ENCODE data around the gene RBM33. TPM values are rescaled to one million over a fixed set of nuclear protein-coding genes. Genes with fewer than 3 reads are reported as not detected.

The RBM33 gene
- total and polyA plus RNA-seq, 2 of the 13 experiments (the other 11 are each of a cell fraction or from before 2014, with no cell fraction given): 12.4 to 28.9 TPM

DNA sequence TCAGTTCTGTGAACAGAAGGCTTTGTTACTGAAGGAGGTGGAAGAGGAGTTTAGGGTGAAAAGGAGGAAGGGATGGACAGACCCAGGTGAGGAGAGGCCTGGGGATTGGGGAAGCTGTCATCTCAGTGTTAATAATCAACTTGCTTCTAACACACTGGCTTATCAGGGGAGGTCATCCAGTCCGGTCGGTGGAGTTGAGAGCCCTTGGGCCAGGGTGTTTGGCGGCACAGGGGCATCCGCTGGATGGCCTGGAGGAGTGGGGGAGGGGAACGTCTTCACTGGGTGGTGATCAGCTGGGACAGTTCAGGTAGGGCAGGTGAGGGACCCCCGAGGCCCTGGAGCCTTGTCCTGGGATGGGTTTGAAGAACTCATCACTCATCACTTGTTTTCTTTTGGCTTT, 133.9 kb downstream of the RBM33 start (continued):
- TF ChIP-seq, protein P1, sequence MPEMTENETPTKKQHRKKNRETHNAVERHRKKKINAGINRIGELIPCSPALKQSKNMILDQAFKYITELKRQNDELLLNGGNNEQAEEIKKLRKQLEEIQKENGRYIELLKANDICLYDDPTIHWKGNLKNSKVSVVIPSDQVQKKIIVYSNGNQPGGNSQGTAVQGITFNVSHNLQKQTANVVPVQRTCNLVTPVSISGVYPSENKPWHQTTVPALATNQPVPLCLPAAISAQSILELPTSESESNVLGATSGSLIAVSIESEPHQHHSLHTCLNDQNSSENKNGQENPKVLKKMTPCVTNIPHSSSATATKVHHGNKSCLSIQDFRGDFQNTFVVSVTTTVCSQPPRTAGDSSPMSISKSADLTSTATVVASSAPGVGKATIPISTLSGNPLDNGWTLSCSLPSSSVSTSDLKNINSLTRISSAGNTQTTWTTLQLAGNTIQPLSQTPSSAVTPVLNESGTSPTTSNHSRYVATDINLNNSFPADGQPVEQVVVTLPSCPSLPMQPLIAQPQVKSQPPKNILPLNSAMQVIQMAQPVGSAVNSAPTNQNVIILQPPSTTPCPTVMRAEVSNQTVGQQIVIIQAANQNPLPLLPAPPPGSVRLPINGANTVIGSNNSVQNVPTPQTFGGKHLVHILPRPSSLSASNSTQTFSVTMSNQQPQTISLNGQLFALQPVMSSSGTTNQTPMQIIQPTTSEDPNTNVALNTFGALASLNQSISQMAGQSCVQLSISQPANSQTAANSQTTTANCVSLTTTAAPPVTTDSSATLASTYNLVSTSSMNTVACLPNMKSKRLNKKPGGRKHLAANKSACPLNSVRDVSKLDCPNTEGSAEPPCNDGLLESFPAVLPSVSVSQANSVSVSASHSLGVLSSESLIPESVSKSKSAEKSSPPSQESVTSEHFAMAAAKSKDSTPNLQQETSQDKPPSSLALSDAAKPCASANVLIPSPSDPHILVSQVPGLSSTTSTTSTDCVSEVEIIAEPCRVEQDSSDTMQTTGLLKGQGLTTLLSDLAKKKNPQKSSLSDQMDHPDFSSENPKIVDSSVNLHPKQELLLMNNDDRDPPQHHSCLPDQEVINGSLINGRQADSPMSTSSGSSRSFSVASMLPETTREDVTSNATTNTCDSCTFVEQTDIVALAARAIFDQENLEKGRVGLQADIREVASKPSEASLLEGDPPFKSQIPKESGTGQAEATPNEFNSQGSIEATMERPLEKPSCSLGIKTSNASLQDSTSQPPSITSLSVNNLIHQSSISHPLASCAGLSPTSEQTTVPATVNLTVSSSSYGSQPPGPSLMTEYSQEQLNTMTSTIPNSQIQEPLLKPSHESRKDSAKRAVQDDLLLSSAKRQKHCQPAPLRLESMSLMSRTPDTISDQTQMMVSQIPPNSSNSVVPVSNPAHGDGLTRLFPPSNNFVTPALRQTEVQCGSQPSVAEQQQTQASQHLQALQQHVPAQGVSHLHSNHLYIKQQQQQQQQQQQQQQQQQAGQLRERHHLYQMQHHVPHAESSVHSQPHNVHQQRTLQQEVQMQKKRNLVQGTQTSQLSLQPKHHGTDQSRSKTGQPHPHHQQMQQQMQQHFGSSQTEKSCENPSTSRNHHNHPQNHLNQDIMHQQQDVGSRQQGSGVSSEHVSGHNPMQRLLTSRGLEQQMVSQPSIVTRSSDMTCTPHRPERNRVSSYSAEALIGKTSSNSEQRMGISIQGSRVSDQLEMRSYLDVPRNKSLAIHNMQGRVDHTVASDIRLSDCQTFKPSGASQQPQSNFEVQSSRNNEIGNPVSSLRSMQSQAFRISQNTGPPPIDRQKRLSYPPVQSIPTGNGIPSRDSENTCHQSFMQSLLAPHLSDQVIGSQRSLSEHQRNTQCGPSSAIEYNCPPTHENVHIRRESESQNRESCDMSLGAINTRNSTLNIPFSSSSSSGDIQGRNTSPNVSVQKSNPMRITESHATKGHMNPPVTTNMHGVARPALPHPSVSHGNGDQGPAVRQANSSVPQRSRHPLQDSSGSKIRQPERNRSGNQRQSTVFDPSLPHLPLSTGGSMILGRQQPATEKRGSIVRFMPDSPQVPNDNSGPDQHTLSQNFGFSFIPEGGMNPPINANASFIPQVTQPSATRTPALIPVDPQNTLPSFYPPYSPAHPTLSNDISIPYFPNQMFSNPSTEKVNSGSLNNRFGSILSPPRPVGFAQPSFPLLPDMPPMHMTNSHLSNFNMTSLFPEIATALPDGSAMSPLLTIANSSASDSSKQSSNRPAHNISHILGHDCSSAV (CRISPR knock-in tag; IDR thresholded peaks at IDR 0.05; ENCODE audit: borderline replicate concordance): no peak
- TF ChIP-seq ZNF549 (CRISPR knock-in tag; IDR thresholded peaks at IDR 0.05): no peak
- no peak for TF ChIP-seq ZNF326 (CRISPR knock-in tag; IDR thresholded peaks at IDR 0.05; ENCODE audit: borderline replicate concordance)
- TF ChIP-seq, protein P2, sequence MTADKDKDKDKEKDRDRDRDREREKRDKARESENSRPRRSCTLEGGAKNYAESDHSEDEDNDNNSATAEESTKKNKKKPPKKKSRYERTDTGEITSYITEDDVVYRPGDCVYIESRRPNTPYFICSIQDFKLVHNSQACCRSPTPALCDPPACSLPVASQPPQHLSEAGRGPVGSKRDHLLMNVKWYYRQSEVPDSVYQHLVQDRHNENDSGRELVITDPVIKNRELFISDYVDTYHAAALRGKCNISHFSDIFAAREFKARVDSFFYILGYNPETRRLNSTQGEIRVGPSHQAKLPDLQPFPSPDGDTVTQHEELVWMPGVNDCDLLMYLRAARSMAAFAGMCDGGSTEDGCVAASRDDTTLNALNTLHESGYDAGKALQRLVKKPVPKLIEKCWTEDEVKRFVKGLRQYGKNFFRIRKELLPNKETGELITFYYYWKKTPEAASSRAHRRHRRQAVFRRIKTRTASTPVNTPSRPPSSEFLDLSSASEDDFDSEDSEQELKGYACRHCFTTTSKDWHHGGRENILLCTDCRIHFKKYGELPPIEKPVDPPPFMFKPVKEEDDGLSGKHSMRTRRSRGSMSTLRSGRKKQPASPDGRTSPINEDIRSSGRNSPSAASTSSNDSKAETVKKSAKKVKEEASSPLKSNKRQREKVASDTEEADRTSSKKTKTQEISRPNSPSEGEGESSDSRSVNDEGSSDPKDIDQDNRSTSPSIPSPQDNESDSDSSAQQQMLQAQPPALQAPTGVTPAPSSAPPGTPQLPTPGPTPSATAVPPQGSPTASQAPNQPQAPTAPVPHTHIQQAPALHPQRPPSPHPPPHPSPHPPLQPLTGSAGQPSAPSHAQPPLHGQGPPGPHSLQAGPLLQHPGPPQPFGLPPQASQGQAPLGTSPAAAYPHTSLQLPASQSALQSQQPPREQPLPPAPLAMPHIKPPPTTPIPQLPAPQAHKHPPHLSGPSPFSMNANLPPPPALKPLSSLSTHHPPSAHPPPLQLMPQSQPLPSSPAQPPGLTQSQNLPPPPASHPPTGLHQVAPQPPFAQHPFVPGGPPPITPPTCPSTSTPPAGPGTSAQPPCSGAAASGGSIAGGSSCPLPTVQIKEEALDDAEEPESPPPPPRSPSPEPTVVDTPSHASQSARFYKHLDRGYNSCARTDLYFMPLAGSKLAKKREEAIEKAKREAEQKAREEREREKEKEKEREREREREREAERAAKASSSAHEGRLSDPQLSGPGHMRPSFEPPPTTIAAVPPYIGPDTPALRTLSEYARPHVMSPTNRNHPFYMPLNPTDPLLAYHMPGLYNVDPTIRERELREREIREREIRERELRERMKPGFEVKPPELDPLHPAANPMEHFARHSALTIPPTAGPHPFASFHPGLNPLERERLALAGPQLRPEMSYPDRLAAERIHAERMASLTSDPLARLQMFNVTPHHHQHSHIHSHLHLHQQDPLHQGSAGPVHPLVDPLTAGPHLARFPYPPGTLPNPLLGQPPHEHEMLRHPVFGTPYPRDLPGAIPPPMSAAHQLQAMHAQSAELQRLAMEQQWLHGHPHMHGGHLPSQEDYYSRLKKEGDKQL (CRISPR knock-in tag; IDR thresholded peaks at IDR 0.05; ENCODE audit: low read depth): no peak
- TF ChIP-seq, protein P3, sequence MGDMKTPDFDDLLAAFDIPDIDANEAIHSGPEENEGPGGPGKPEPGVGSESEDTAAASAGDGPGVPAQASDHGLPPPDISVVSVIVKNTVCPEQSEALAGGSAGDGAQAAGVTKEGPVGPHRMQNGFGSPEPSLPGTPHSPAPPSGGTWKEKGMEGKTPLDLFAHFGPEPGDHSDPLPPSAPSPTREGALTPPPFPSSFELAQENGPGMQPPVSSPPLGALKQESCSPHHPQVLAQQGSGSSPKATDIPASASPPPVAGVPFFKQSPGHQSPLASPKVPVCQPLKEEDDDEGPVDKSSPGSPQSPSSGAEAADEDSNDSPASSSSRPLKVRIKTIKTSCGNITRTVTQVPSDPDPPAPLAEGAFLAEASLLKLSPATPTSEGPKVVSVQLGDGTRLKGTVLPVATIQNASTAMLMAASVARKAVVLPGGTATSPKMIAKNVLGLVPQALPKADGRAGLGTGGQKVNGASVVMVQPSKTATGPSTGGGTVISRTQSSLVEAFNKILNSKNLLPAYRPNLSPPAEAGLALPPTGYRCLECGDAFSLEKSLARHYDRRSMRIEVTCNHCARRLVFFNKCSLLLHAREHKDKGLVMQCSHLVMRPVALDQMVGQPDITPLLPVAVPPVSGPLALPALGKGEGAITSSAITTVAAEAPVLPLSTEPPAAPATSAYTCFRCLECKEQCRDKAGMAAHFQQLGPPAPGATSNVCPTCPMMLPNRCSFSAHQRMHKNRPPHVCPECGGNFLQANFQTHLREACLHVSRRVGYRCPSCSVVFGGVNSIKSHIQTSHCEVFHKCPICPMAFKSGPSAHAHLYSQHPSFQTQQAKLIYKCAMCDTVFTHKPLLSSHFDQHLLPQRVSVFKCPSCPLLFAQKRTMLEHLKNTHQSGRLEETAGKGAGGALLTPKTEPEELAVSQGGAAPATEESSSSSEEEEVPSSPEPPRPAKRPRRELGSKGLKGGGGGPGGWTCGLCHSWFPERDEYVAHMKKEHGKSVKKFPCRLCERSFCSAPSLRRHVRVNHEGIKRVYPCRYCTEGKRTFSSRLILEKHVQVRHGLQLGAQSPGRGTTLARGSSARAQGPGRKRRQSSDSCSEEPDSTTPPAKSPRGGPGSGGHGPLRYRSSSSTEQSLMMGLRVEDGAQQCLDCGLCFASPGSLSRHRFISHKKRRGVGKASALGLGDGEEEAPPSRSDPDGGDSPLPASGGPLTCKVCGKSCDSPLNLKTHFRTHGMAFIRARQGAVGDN (CRISPR knock-in tag; IDR thresholded peaks at IDR 0.05): peak; percentile 43
- no peak for TF ChIP-seq ZNF550 (CRISPR knock-in tag; IDR thresholded peaks at IDR 0.05; ENCODE audit: borderline replicate concordance)
- TF ChIP-seq DPF2 (CRISPR knock-in tag; IDR thresholded peaks at IDR 0.05; ENCODE audit: borderline replicate concordance, low read depth): no peak
- no peak for TF ChIP-seq ZKSCAN1 (IDR thresholded peaks at IDR 0.05; ENCODE audit: low read length)
- TF ChIP-seq ARNT (IDR thresholded peaks at IDR 0.05): no peak
- peak; percentile 42; the same call in 1 of the 2 replicates for TF ChIP-seq RXRA (CRISPR knock-in tag; IDR thresholded peaks at IDR 0.05)
- no peak for TF ChIP-seq ETV6 (CRISPR knock-in tag; conservative IDR thresholded peaks at IDR 0.05)
- no peak for TF ChIP-seq HNRNPL (IDR thresholded peaks at IDR 0.05; ENCODE audit: low read depth, low read length)
- no peak for TF ChIP-seq NFYC (CRISPR knock-in tag; IDR thresholded peaks at IDR 0.05)
